PC-3 (cell line): ENCODE measurements around the gene LIMS4.
"Not testable (repeated sequence)": the region's sequence is repeated elsewhere in the genome, so short reads cannot be mapped to it uniquely, and the experiment has no call there.

Experiments used
- CTCF ChIP-seq: fragments of 300-600 bp; sonication (generic); conservative IDR thresholded peaks from 2 replicates; pipeline ENCODE4 v1.5.1; 2017; ENCODE audit warnings: antibody characterized with exemption, low read depth, mild to moderate bottlenecking, low read length
- EZH2 ChIP-seq: fragments of 300-600 bp; sonication (generic); IDR thresholded peaks from one replicate; pipeline ENCODE4 v1.6.1; 2017; ENCODE audit warnings: antibody characterized with exemption, mild to moderate bottlenecking, low read length; ENCODE audit not compliant: unreplicated experiment
- EZH2phosphoT487 ChIP-seq: fragments of 300-600 bp; sonication (generic); IDR thresholded peaks from 2 replicates; pipeline ENCODE4 v1.6.1; 2018; ENCODE audit warnings: mild to moderate bottlenecking, antibody characterized with exemption, low read length, borderline replicate concordance

- TF ChIP-seq CTCF, EZH2phosphoT487, EZH2: not testable (repeated sequence)
Measured at GRCh38 chr2:110475627-110476359, 3.2 kb upstream of the LIMS4 start.
